HG03103 (cell line): Measurements from ENCODE around the gene C17orf67.
"Not testable (repeated sequence)": the region's sequence is repeated elsewhere in the genome, so short reads cannot be mapped to it uniquely, and the experiment has no call there.

Experiments
- ATAC-seq: cut with Tn5 transposase; IDR thresholded peaks from one replicate; pipeline ENCODE4 v1.9.1; 2021; ENCODE audit warnings: low read depth; ENCODE audit not compliant: unreplicated experiment

C17orf67 gene

GRCh38 chr17:56779322-56779721 is 54.4 kb downstream of the C17orf67 start:
- ATAC-seq = no peak

- ATAC-seq = no peak
Observed at GRCh38 chr17:56778898-56779297, 54.8 kb downstream of the C17orf67 start.

- ATAC-seq = no peak
Observed at GRCh38 chr17:56777859-56778258, 55.9 kb downstream of the C17orf67 start.

- no peak for ATAC-seq
Observed at GRCh38 chr17:56774650-56775049, 59.1 kb downstream of the C17orf67 start.

GRCh38 chr17:56773124-56773523 is 60.6 kb downstream of the C17orf67 start:
- ATAC-seq = no peak

GRCh38 chr17:56772442-56772841 is 61.3 kb downstream of the C17orf67 start:
- ATAC-seq = no peak

- no peak for ATAC-seq
Observed at GRCh38 chr17:56771975-56772374, 61.7 kb downstream of the C17orf67 start.

GRCh38 chr17:56771563-56771962 is 62.2 kb downstream of the C17orf67 start:
- ATAC-seq = no peak

- no peak for ATAC-seq
Observed at GRCh38 chr17:56770427-56770826, 63.3 kb downstream of the C17orf67 start.

- no peak for ATAC-seq
Observed at GRCh38 chr17:56765449-56765848, 68.3 kb downstream of the C17orf67 start.

- ATAC-seq = no peak
Observed at GRCh38 chr17:56762988-56763387, 70.7 kb downstream of the C17orf67 start.

GRCh38 chr17:56762144-56762543 is 71.6 kb downstream of the C17orf67 start:
- no peak for ATAC-seq

- no peak for ATAC-seq
Observed at GRCh38 chr17:56761387-56761786, 72.3 kb downstream of the C17orf67 start.

GRCh38 chr17:56757611-56758010 is 76.1 kb downstream of the C17orf67 start:
- ATAC-seq = not testable (repeated sequence)

- ATAC-seq = no peak
Observed at GRCh38 chr17:56756536-56756935, 77.2 kb downstream of the C17orf67 start.

- ATAC-seq = no peak
Observed at GRCh38 chr17:56755310-56755709, 78.4 kb downstream of the C17orf67 start.

GRCh38 chr17:56754523-56755208 is 79.1 kb downstream of the C17orf67 start:
- ATAC-seq = no peak

- no peak for ATAC-seq
Observed at GRCh38 chr17:56752263-56752836, 81.4 kb downstream of the C17orf67 start.

GRCh38 chr17:56751145-56751738 is 82.5 kb downstream of the C17orf67 start:
- no peak for ATAC-seq

GRCh38 chr17:56744721-56745120 is 89.0 kb downstream of the C17orf67 start:
- no peak for ATAC-seq

- no peak for ATAC-seq
Observed at GRCh38 chr17:56742601-56743000, 91.1 kb downstream of the C17orf67 start.
